GM12892 (cell line): ENCODE measurements around the gene CEBPE.

ENCODE experiments used
- DNase-seq: peaks from one replicate; pipeline ENCODE4 v3.0.0; 2011; ENCODE audit not compliant: insufficient read length
- FAIRE-seq: peaks from 2 replicates; lab custom pipeline; 2011; peaks lifted over from hg19 to GRCh38; lab: Jason Lieb, UNC
- POLR2A ChIP-seq: IDR thresholded peaks from 2 replicates; pipeline ENCODE4 v1.6.1; 2011; ENCODE audit warnings: low read depth, low read length, control low read depth
- POLR2AphosphoS5 ChIP-seq: IDR thresholded peaks from 2 replicates; pipeline ENCODE4 v1.6.1; 2011; ENCODE audit warnings: low read depth, low read length, control low read depth
- TAF1 ChIP-seq: IDR thresholded peaks from 2 replicates; pipeline ENCODE4 v1.6.1; 2011; ENCODE audit warnings: low read depth, mild to moderate bottlenecking, control low read depth, low read length, borderline replicate concordance

Gene CEBPE

DNA sequence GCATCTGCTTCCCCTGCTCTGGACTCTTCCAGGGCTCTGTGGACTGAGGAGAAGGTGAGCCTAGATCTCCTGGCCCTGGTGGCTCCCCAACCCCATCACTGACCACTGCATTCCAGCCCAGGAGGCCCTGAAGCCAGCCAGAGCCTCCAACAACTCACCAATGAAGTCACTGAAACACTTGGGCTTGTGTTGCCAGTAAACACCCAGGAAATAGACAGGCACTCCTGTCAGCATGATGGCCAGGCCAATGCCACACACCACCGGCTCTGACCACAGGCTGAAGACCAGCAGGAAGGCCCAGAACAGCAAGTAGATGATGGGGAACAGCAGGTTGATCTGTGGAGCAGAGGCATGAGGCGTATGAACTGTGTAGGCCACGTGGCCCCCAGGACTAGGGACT is 8.8 kb upstream of the CEBPE start:
- no peak for TF ChIP-seq POLR2A
- no peak for TF ChIP-seq TAF1
- no peak for TF ChIP-seq POLR2AphosphoS5
- no peak for DNase-seq
- FAIRE-seq: no peak

DNA sequence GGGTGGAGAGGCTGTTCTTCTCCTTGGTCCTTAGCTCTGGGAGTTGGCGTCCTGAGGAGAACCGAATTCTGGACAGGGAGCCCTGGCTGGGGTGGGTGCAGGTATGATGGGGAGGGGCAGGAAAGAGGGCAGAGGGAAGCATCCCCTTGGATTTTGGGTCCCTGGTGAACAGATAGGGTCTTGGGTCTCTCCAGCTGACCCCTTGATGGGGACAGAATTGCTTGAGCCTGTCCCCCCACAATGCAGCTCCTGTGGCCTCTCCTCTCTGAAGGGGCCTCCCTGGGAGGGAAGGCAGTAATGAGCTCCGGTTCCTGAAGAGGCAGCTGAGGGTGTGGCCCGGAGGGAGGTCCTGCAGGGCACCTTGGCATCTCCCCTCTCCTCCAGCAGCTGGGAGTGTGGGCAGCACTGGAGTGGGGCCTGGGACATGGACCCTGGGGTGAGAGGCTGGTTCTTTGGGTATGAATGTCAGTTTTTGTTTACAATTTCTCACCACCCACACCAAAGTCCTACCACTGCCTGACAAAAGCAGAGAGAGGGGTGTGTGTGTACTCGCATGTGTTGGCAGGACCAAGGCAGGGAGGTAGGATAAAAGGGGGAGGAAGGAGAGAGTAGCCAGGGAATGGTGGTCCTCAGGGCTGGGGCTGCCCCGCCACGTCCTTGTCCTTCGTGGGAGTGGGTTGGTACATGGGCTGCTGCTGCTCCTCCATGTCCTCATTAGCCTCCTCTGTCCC is 7.7 kb upstream of the CEBPE start:
- no peak for FAIRE-seq

DNA sequence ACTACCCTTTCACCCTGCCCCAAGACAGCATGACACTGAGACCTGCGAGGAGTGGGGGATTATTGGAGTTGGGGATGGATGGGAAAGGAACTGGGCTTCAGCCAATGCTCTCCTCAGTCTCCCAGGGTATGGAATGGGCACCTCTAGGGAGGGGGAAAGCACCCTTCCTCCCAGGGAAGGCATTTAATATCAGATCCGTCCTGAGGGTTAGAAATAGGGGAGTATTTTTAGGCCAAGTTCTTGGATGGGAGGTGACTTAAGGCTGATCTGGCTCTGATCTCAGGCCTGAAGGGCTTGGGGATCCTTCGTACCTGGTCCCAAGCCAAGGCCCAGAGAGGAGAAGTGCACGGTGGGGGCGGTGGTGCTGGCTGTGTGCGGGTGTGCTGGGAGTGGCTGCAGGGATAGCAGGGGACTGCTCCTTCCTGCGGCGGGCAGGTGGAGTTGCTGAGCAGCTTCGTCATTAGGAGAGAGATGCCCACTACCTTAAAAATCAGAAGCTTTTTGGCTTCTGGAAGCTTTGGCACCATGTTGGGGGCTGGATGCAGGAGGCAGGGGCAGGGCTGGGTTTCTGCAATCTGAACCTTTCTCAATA is 7.0 kb upstream of the CEBPE start:
- no peak for FAIRE-seq
- TF ChIP-seq POLR2AphosphoS5 (no peak), POLR2A (no peak)
- DNase-seq: no peak

More for the DNA sequence above, 7.7 kb upstream of the CEBPE start:
- TF ChIP-seq TAF1: no peak
- TF ChIP-seq POLR2AphosphoS5: no peak
- TF ChIP-seq POLR2A: no peak
- no peak for DNase-seq

DNA sequence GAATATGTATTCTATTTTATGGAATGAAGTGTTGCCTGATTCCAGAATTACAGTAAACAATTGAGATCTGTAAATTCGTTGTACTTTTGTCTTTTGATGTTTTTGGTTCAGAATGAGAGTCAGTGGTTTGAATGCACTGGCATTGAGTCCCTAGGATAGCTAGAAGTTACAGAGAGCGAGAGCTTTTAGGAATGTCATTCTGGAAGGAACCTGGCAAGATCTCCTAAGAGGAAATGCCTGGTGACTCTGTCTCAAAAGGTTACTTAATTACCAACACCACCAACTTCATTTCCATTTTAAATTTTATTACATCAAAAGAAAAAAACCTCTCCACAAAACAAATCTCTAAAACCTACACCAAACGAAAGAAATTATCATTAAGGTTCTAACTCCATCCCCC is 6.0 kb upstream of the CEBPE start:
- no peak for TF ChIP-seq TAF1
- no peak for TF ChIP-seq POLR2A
- TF ChIP-seq POLR2AphosphoS5: no peak
- DNase-seq: no peak
- FAIRE-seq: no peak

DNA sequence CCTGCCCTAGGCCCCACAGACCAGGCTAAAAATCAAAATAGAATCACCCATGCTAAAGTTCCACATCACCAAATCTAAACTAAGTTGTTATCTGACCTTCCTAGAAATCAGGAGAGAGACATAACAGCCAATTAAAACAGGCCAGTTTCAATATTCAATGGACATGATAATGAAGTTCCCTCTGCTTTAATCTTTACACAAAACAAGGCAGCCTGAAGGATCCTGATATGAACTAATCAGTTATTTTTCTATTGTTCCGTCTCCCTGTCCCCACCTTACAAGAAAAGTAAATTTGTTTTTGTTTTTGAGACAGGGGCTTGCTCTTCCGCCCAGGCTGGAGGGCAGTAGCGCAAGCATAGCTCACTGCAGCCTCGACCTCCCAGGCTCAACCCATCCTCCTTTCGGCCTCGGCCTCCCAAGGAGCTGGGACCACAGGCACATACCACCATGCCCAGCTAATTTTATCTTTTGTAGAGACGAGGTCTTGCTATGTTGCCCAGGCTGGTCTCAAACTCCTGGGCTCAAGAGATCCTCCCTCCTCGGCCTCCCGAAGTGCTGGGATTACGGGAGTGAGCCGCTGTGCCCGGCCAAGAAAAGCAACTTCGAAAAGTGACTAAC is 5.4 kb upstream of the CEBPE start:
- DNase-seq: no peak
- no peak for TF ChIP-seq POLR2A
- FAIRE-seq: no peak

DNA sequence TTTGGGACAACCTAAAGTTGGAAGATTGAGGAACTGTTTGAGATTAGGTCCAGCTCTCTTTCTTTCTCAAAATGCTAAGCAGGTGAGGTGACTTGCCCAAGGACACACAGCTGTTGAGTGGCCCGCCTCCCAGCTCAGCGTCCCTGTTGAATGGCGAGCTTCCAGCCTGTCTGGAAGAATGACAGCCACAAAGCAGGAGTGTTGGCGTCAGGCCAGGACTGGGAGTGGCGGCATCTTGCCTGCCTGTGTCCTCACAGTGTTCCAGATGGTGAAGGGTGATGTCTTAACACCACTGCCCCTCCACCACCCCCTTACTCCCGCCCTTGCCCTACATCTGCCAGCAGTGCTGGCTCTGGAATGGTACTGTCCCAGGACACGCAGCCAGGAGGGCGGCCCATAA is 4.4 kb upstream of the CEBPE start:
- no peak for FAIRE-seq
- TF ChIP-seq POLR2A (no peak), TAF1 (no peak), POLR2AphosphoS5 (no peak)
- DNase-seq: no peak

DNA sequence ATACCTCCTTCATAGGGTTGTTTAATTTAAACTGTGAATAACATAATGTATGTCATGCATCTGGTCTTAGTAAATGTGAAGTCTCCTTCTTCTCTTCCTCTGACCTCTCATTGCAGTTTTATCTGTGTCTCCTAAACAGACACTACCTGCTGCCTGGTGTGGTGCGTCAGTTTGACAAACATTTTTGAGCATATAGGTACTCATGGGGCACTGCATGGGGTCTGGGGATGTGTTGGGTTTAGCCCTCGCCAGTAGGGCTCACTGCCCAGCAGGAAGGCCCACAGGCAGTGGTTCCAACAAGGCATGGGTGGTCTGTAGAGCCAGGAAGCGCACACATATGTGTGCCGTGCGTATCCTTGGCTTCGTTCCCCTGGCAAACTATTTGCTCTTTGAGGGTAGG is 3.0 kb upstream of the CEBPE start:
- TF ChIP-seq POLR2A (no peak), POLR2AphosphoS5 (no peak), TAF1 (no peak)
- DNase-seq (no peak), FAIRE-seq (no peak)

DNA sequence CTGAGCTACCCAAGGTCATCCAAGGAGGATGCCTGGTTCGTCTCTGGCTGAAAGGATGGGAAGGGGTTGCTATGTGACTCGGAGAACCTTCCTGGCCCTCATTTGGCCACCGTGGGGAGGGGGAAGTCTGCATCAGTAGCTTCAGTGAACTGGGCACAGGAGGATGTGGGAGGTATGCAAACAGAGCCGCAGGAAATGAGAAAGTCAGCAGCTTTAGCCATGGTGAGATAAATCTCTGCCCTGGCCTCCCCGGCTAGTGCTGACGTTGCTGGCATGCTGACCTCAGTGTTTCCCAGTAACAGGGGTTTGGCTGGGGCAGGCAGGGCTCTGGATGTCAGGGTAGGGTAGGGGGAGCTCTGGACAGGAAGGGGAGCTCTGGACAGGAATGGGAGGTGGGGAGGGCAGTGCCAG is 2.3 kb upstream of the CEBPE start:
- DNase-seq: no peak
- TF ChIP-seq TAF1 (no peak), POLR2A (no peak), POLR2AphosphoS5 (no peak)
- FAIRE-seq: peak; percentile 46

DNA sequence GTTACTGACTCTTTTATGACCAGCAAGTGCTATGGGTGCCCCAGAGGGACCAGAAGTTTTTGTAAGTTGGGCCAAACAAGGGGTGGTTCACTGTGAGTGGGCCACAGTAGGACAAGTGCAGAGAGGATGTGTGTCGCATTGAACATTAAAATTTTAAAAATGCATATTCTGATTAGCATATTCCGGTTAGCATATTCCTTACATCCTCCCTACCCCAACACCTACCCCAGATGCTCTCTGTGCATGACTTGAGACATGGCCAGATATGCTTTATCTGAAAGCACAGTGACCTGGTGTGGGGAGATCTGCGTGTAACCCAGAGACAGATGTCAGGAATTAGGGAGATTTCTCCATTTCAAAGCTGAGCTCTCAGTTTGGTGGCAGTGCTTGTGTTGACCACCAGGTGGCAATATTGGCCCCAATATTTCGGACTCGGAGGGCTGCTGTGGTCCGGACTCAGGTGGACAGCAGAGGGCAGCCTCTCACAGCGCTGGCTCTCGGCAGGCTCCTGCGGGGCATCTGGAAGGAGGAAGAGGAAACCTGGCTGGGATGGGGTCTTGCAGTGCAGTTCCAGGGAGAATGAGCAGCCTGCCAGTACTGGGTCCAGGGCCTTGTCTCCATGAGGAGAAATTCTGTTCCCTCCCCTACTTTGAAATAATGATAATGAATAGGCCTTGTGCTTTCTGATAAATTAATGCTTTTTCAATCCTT is 1.6 kb upstream of the CEBPE start:
- peak; percentile 83 for DNase-seq
- FAIRE-seq: peak; percentile 89
- TF ChIP-seq POLR2A: no peak
- TF ChIP-seq POLR2AphosphoS5: no peak
- no peak for TF ChIP-seq TAF1

DNA sequence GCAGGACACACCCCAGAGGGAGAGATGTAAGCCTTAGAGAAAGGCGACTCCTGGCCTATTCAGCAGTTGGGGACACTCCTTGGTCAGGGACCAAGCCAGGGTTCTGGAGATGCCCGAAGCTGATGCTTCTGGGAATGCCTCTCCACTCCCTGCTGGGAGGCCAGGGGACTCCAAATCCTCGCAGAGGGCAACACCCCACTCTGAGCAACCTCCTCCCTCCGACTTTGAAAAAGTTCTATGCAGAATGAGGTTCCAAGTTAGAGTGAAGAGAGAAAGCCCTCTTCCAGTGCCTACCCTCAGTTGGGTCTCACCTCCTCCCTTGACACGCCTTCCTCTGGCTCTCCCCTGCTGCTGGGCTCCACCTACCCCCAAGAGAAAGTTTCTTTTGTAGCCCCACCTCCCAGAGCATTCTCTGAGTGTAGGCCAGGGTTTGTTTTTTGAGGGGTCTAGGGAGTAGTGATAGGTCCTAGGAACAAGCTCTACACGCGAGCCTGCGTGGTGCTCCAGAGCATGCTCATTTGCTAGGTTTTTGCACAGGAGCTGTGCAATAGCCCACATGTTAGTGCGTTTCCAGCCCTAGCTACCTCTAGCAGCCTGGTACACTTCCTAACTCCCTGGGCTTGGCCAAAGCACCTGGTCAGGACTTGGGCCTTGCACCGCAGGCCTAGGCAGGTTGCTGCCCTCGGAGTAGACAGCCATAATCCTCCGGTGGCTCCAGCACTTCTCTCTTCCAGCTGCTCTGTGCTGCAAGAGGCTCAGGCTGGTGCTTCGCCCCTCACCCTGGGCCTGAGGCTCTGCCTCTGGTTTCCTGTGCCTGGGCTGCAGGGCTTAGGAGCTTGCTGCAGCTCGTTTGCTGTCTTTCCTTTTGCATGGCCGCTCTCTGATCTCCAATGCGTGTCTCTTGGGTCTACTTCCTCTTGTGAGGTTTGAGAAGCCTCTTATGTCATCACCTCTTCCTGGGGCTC is 590 bp upstream of the CEBPE start:
- DNase-seq (peak; percentile 54), FAIRE-seq (peak; percentile 21)
- no peak for TF ChIP-seq POLR2A
- no peak for TF ChIP-seq POLR2AphosphoS5
- TF ChIP-seq TAF1: no peak

DNA sequence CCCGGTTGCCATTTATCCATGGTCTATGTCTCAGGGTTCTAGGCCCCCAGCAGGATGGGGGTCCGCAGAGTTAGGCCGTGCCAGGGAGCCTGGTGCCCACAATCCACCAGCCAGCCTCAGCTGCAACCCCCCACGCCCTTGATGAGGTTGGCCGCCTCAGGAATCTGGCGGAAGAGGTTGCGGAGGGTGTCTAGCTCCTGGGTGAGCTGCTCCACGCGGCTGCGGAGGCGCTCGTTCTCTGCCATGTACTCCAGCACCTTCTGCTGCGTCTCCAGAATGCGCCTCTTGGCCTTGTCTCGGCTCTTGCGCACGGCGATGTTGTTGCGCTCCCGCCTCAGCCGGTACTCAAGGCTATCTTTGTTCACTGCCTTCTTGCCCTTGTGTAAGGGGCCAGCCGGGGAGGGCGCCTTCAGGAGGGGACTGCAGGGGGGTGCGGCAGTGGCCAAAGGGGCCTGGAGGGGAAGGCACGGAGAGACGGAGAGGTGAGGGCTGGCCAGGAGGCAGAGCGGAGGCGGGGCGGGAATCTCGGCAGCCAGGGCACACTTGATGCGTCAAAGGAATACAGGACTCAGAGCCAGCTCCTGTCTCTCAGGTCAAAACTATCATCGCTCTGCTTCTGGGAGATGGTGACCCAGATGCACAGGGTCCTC is 1.6 kb downstream of the CEBPE start:
- FAIRE-seq: no peak
- DNase-seq: no peak
- TF ChIP-seq TAF1: no peak
- no peak for TF ChIP-seq POLR2AphosphoS5
- no peak for TF ChIP-seq POLR2A
